Fibroblast of skin of left biceps (primary cell): ENCODE data around the gene ZNF384.
"Not testable (repeated sequence)": the region's sequence is repeated elsewhere in the genome, so short reads cannot be mapped to it uniquely, and the experiment has no call there.

ENCODE experiments used
- DNase-seq, 2 experiments: peaks; one replicate each; pipeline ENCODE4 v3.0.0-alpha.2; 2013; ENCODE audit warnings: low read depth in 2 of 2

ZNF384 gene

GRCh38 chr12:6688999-6689882 lies at the start of gene ZNF384:
Gene ZNF384, minus strand, starts transcription at chr12:6689375. Its CDS starts 9,855 bp downstream, at chr12:6679520.
- peak; percentile 99 for DNase-seq

- no peak for DNase-seq
These were observed 47.6 kb upstream of the ZNF384 start for GRCh38 chr12:6736754-6737153.

- DNase-seq = peak; percentile 34 to 42
These were observed 46.4 kb upstream of the ZNF384 start for GRCh38 chr12:6735448-6736191.

- no peak for DNase-seq
These were observed 45.6 kb upstream of the ZNF384 start for GRCh38 chr12:6734506-6735387.

- DNase-seq = no peak
These were observed 41.0 kb upstream of the ZNF384 start for GRCh38 chr12:6730169-6730568.

- no peak for DNase-seq
These were observed 40.0 kb upstream of the ZNF384 start for GRCh38 chr12:6729186-6729585.

GRCh38 chr12:6725350-6725749 lies 36.2 kb upstream of the ZNF384 start:
- no peak for DNase-seq

GRCh38 chr12:6724409-6724797 lies 35.2 kb upstream of the ZNF384 start:
- no peak for DNase-seq

GRCh38 chr12:6723607-6724408 lies 34.6 kb upstream of the ZNF384 start, which contains the start of gene COPS7A:
Gene COPS7A, plus strand, starts transcription at chr12:6724046. Its CDS starts 611 bp downstream, at chr12:6724657.
- DNase-seq = peak; percentile 95 to 96

- no peak for DNase-seq
These were observed 33.7 kb upstream of the ZNF384 start for GRCh38 chr12:6722863-6723262.

GRCh38 chr12:6716874-6717437 lies 27.8 kb upstream of the ZNF384 start:
- DNase-seq = no peak

GRCh38 chr12:6716031-6716873 lies 27.1 kb upstream of the ZNF384 start:
- DNase-seq = not testable (repeated sequence)

GRCh38 chr12:6708960-6709394 lies 19.8 kb upstream of the ZNF384 start:
- no peak for DNase-seq

- DNase-seq = not testable (repeated sequence)
These were observed 19.2 kb upstream of the ZNF384 start for GRCh38 chr12:6708351-6708750.

- DNase-seq = no peak
These were observed 14.5 kb upstream of the ZNF384 start for GRCh38 chr12:6703631-6704030.

GRCh38 chr12:6701078-6701768 lies 12.0 kb upstream of the ZNF384 start:
- no peak for DNase-seq

- DNase-seq = no peak
These were observed 11.5 kb upstream of the ZNF384 start, which contains the start of gene PIANP for GRCh38 chr12:6700646-6701051. Gene PIANP, minus strand, starts transcription at chr12:6700815. Its CDS starts 2,754 bp downstream, at chr12:6698061.

GRCh38 chr12:6699989-6700645 lies 10.9 kb upstream of the ZNF384 start:
- no peak for DNase-seq
